PC-9 (cell line): Measurements from ENCODE around the gene TMEM250. TPM values are rescaled to one million over a fixed set of nuclear protein-coding genes. Genes with fewer than 3 reads are reported as not detected.

Source experiments
- BruUV-seq: library from RNA; stranded (reverse); fragments of 400-500 nt; replicated peaks from 2 replicates; lab custom pipeline; 2021; lab: Mats Ljungman, UMichigan
- CTCF ChIA-PET: fragments of 300-600 bp; sonication (Branson Sonifier 250); formaldehyde crosslinking; loops from one replicate; lab custom pipeline; 2022; ENCODE audit warnings: antibody characterized with exemption; lab: Charles Lee
- POLR2A ChIA-PET: fragments of 300-600 bp; sonication (Branson Sonifier 250); formaldehyde crosslinking; loops from one replicate; lab custom pipeline; 2022; ENCODE audit warnings: antibody characterized with exemption; ENCODE audit not compliant: unreplicated experiment; lab: Charles Lee
- DNase-seq, 2 experiments: peaks; one replicate each; pipeline versions ENCODE4 v3.0.0 to v3.0.0-alpha.2; 2015 to 2022; ENCODE audit warnings: mixed read lengths in 1 of 2
- H2AFZ ChIP-seq: fragments of 200-600 bp; sonication (generic); 2 replicates; pipeline ENCODE4 v1.8.1; 2017; ENCODE audit warnings: antibody characterized with exemption
- H3F3A ChIP-seq: fragments of 200-600 bp; sonication (generic); 2 replicates; pipeline ENCODE4 v1.8.1; 2017; ENCODE audit warnings: antibody characterized with exemption, mild to moderate bottlenecking, low read depth; ENCODE audit not compliant: insufficient read depth
- H3K27ac ChIP-seq: fragments of 200-600 bp; sonication (generic); 2 replicates; pipeline ENCODE4 v1.6.1; 2016; ENCODE audit warnings: mixed run types
- H3K27me3 ChIP-seq: fragments of 200-600 bp; sonication (generic); 2 replicates; pipeline ENCODE4 v1.6.1; 2016; ENCODE audit warnings: low read depth, mixed run types; ENCODE audit not compliant: insufficient read depth
- H3K36me3 ChIP-seq: fragments of 200-600 bp; sonication (generic); 2 replicates; pipeline ENCODE4 v1.6.1; 2016; ENCODE audit warnings: low read depth, mixed run types
- H3K4me1 ChIP-seq: fragments of 200-600 bp; sonication (generic); replicated peaks from 2 replicates; pipeline ENCODE4 v1.6.1; 2016; ENCODE audit warnings: mixed run types; ENCODE audit not compliant: insufficient read depth
- H3K4me2 ChIP-seq: fragments of 200-600 bp; sonication (generic); 2 replicates; pipeline ENCODE4 v1.6.1; 2017; ENCODE audit warnings: mixed run types
- H3K4me3 ChIP-seq: fragments of 200-600 bp; sonication (generic); 2 replicates; pipeline ENCODE4 v1.6.1; 2016; ENCODE audit warnings: mixed run types
- H3K79me2 ChIP-seq: fragments of 200-600 bp; sonication (generic); 2 replicates; pipeline ENCODE4 v1.6.1; 2017; ENCODE audit warnings: low read depth, mixed run types
- H3K9me2 ChIP-seq: fragments of 200-600 bp; sonication (generic); 2 replicates; pipeline ENCODE4 v1.8.1; 2017; ENCODE audit warnings: mild to moderate bottlenecking; ENCODE audit not compliant: insufficient read depth
- H3K9me3 ChIP-seq: fragments of 200-600 bp; sonication (generic); 2 replicates; pipeline ENCODE4 v1.8.1; 2016; ENCODE audit warnings: low read depth; ENCODE audit not compliant: insufficient read depth
- H4K20me1 ChIP-seq: fragments of 200-600 bp; sonication (generic); 2 replicates; pipeline ENCODE4 v1.8.1; 2017; ENCODE audit not compliant: insufficient read depth
- CTCF ChIP-seq: fragments of 200-600 bp; sonication (generic); conservative IDR thresholded peaks from 2 replicates; pipeline ENCODE4 v1.6.1; 2017; ENCODE audit warnings: mixed run types, antibody characterized with exemption, mild to moderate bottlenecking, moderate library complexity
- EZH2 ChIP-seq: fragments of 200-600 bp; sonication (generic); IDR thresholded peaks from 2 replicates; pipeline ENCODE4 v1.8.0; 2017; ENCODE audit warnings: antibody characterized with exemption, low read depth
- intact Hi-C: fragments of 100-400 bp; cut with micrococcal nuclease; formaldehyde crosslinking; loops from one replicate; pipeline ENCODE4 v1.10.0; 2022; ENCODE audit not compliant: unreplicated experiment
- total RNA-seq: library from RNA; stranded (reverse); gene quantifications from 2 replicates; pipeline ENCODE4 v1.2.3, GENCODE V29; 2021

TMEM250 gene
- total RNA-seq, 1 experiment from 2014 or later: 73.8 TPM

- CTCF ChIA-PET: no interaction called here
These were observed 7.5 kb downstream of the TMEM250 start for GRCh38 chr9:136111190-136111589.

GRCh38 chr9:136110082-136111061, 8.3 kb downstream of the TMEM250 start:
- DNase-seq: peak in 1 of 2 experiments; percentile 20
- ChIA-PET CTCF (no interaction called here), POLR2A (interaction anchor here (0.6 to 0.7 kb wide), 2 partner anchors 141 to 1194 kb away, joined by 3 to 18 read pairs; no protein-coding TSS in a partner anchor)
- H3K4me3 ChIP-seq: peak overlapping the region; percentile 45; the same call in 1 of the 2 replicates
- 0 out of 2 replicates have a peak, but pooled peaks cover 9% of the 10 kb centered on the region for H3K27me3 ChIP-seq
- peak overlapping the region; percentile 79 for H3K4me2 ChIP-seq
- H3K9me3 ChIP-seq: no peaks in the 10 kb centered on the region
- no TSS peak for BruUV-seq
- H3K9me2 ChIP-seq: no peaks in the 10 kb centered on the region
- no peak overlapping the region for H3K27ac ChIP-seq
- H3K4me1 ChIP-seq: peaks cover 7% of the 10 kb centered on the region; the same call in 1 of the 2 replicates
- TF ChIP-seq EZH2 (no peak), CTCF (no peak)
- H2AFZ ChIP-seq: no peak overlapping the region
- H3K36me3 ChIP-seq: no peaks in the 10 kb centered on the region; the same call in 1 of the 2 replicates
- H3K79me2 ChIP-seq: 0 out of 2 replicates have a peak, but pooled peaks cover 4% of the 10 kb centered on the region
- intact Hi-C loops: no loop called here
- H4K20me1 ChIP-seq: peaks cover 10% of the 10 kb centered on the region
- H3F3A ChIP-seq: peaks cover 20% of the 10 kb centered on the region; the same call in 1 of the 2 replicates

More at GRCh38 chr9:136111190-136111589, 7.5 kb downstream of the TMEM250 start:
- Histone ChIP-seq H2AFZ (no peak overlapping the region), H3K27ac (no peak overlapping the region), H3K4me3 (no peak overlapping the region), H4K20me1 (peaks cover 14% of the 10 kb centered on the region), H3K4me1 (peaks cover 7% of the 10 kb centered on the region; the same call in 1 of the 2 replicates), H3K4me2 (no peak overlapping the region), H3K79me2 (peaks cover 12% of the 10 kb centered on the region; the same call in 1 of the 2 replicates), H3K27me3 (0 out of 2 replicates have a peak, but pooled peaks cover 4% of the 10 kb centered on the region), H3K36me3 (no peaks in the 10 kb centered on the region; the same call in 1 of the 2 replicates), H3F3A (peaks cover 20% of the 10 kb centered on the region; the same call in 1 of the 2 replicates), H3K9me3 (no peaks in the 10 kb centered on the region), H3K9me2 (no peaks in the 10 kb centered on the region)
- TF ChIP-seq CTCF: no peak
- no peak for TF ChIP-seq EZH2
- DNase-seq: peak in 1 of 2 experiments; percentile 8
- no TSS peak for BruUV-seq
- intact Hi-C loops: no loop called here
- POLR2A ChIA-PET: interaction anchor here (1.2 kb wide), 1 partner anchor 14 kb away, joined by 11 read pairs; no protein-coding TSS in a partner anchor
